Suprapubic skin (tissue), 4 donors: ENCODE results near the gene C12orf43. TPM values are rescaled to one million over a fixed set of nuclear protein-coding genes. Genes with fewer than 3 reads are reported as not detected.
A peak's percentile ranks its signal among the peaks of the same experiment; 100 is the strongest.
"Not testable (repeated sequence)": the region's sequence is repeated elsewhere in the genome, so short reads cannot be mapped to it uniquely, and the experiment has no call there.

Experiments used
- DNase-seq, 2 donors: peaks; one replicate each; pipeline ENCODE4 v3.0.0-alpha.2; 2019; ENCODE audit warnings: low spot score in 2 of 2
- H3K27ac ChIP-seq: fragments of 200-600 bp; sonication (generic); one replicate; pipeline ENCODE4 v1.5.1; 2019
- H3K27me3 ChIP-seq: fragments of 200-600 bp; sonication (generic); one replicate; pipeline ENCODE4 v1.5.1; 2019
- H3K36me3 ChIP-seq: fragments of 200-600 bp; sonication (generic); one replicate; pipeline ENCODE4 v1.5.1; 2019
- H3K4me1 ChIP-seq: fragments of 200-600 bp; sonication (generic); one replicate; pipeline ENCODE4 v1.5.1; 2019
- H3K4me3 ChIP-seq: fragments of 200-600 bp; sonication (generic); one replicate; pipeline ENCODE4 v1.5.1; 2019; ENCODE audit warnings: mild to moderate bottlenecking
- H3K9me3 ChIP-seq: fragments of 200-600 bp; sonication (generic); one replicate; pipeline ENCODE4 v1.5.1; 2019
- EP300 ChIP-seq: sonication (generic); formaldehyde crosslinking; IDR thresholded peaks from one replicate; pipeline ENCODE4 v1.6.1; 2017; ENCODE audit warnings: antibody characterized with exemption
- POLR2A ChIP-seq, 2 donors: fragments of 450-650 bp; IDR thresholded peaks; one replicate each; pipeline ENCODE4 v1.6.1; 2017; ENCODE audit warnings: antibody characterized with exemption in 2 of 2, mild to moderate bottlenecking in 2 of 2, moderate library complexity in 2 of 2
- POLR2AphosphoS5 ChIP-seq, 3 donors: sonication (generic); formaldehyde crosslinking; IDR thresholded peaks; one replicate each; pipeline ENCODE4 v1.6.1; 2017; ENCODE audit warnings: antibody characterized with exemption in 3 of 3
- WGBS: methylation state at CpG from one replicate; pipeline ENCODE4 v1.1.5; 2018; 5-methylcytosine and 5-hydroxymethylcytosine counted together
- total RNA-seq, 4 donors: library from RNA; depleted of rRNA; stranded (reverse); fragments of >200 nt; gene quantifications; one replicate each; pipeline ENCODE4 v1.1.0, GENCODE V29; 2016
- TF ChIP-seq, protein P1 (sequence below), 2 donors: fragments of 200-600 bp in 1 of 2; fragments of 450-650 bp in 1 of 2; sonication (generic) in 1 of 2; IDR thresholded peaks; one replicate each; pipeline ENCODE4 v1.5.1; 2016 to 2019; ENCODE audit warnings: antibody characterized with exemption in 2 of 2, mild to moderate bottlenecking in 1 of 2, moderate library complexity in 1 of 2

C12orf43 gene
- total RNA-seq, 4 donors from 2014 or later, result 5.4 to 14.8 (median 7.1) TPM

DNA sequence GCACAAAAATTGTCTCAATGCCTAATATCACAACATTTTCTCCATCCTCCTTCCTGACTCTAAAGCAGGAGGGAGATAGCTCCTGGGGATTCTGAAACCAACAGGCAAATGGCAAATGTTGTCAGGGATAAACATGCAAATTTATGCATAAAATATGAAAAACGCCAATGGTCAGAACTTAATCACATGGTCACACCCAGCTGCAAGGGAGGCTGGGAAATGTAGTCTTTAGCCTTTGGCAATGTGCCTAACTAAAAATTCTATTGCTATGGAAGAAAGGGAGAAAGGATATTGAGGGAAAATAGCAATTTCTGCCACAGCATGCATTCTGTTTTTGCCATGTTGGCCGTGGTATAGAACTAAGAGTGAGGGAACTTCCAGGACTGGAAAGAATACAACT is 34.4 kb upstream of the C12orf43 start:
- Histone ChIP-seq H3K27ac (no peak overlapping the region), H3K4me3 (no peak overlapping the region), H3K4me1 (no peaks in the 10 kb centered on the region), H3K9me3 (no peaks in the 10 kb centered on the region), H3K36me3 (no peaks in the 10 kb centered on the region), H3K27me3 (no peaks in the 10 kb centered on the region)
- TF ChIP-seq, protein P1, sequence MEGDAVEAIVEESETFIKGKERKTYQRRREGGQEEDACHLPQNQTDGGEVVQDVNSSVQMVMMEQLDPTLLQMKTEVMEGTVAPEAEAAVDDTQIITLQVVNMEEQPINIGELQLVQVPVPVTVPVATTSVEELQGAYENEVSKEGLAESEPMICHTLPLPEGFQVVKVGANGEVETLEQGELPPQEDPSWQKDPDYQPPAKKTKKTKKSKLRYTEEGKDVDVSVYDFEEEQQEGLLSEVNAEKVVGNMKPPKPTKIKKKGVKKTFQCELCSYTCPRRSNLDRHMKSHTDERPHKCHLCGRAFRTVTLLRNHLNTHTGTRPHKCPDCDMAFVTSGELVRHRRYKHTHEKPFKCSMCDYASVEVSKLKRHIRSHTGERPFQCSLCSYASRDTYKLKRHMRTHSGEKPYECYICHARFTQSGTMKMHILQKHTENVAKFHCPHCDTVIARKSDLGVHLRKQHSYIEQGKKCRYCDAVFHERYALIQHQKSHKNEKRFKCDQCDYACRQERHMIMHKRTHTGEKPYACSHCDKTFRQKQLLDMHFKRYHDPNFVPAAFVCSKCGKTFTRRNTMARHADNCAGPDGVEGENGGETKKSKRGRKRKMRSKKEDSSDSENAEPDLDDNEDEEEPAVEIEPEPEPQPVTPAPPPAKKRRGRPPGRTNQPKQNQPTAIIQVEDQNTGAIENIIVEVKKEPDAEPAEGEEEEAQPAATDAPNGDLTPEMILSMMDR (IDR thresholded peaks at IDR 0.05), result no peak
- TF ChIP-seq POLR2AphosphoS5 (IDR thresholded peaks at IDR 0.05), result no peak
- TF ChIP-seq POLR2A (IDR thresholded peaks at IDR 0.05), result no peak
- TF ChIP-seq EP300, result no peak
- 77% methylated on average over 2 of the region's 2 CpGs for WGBS
- no peak for DNase-seq

DNA sequence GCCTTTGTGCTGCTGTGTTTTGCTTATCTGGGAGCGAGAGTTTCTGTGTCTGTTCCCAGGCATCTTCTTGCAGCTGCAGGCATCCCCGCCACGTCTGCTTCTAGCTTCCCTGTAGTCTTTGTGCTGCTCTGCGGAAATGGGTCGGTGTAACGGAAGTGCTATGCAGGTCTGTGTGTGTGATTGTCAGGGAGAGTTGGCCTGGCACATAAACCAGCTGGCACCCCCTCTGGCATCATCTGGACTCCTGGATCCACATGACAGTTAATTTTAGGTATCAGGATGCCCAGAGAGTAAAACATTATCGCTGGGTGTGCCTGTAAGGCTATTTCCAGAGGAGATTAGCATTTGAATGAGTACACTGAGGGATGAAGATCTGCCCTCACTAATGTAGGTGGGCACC is 32.2 kb upstream of the C12orf43 start:
- DNase-seq, result peak in 1 of 2 donors; percentile 15
- TF ChIP-seq POLR2A (IDR thresholded peaks at IDR 0.05), result no peak
- TF ChIP-seq, protein P1 (IDR thresholded peaks at IDR 0.05), result no peak
- TF ChIP-seq POLR2AphosphoS5 (IDR thresholded peaks at IDR 0.05), result no peak
- no peak for TF ChIP-seq EP300
- Histone ChIP-seq H3K27me3 (no peaks in the 10 kb centered on the region), H3K9me3 (no peaks in the 10 kb centered on the region), H3K36me3 (no peaks in the 10 kb centered on the region), H3K4me1 (no peaks in the 10 kb centered on the region), H3K4me3 (no peak overlapping the region), H3K27ac (no peak overlapping the region)
- 83% methylated on average over 7 of the region's 7 CpGs for WGBS

DNA sequence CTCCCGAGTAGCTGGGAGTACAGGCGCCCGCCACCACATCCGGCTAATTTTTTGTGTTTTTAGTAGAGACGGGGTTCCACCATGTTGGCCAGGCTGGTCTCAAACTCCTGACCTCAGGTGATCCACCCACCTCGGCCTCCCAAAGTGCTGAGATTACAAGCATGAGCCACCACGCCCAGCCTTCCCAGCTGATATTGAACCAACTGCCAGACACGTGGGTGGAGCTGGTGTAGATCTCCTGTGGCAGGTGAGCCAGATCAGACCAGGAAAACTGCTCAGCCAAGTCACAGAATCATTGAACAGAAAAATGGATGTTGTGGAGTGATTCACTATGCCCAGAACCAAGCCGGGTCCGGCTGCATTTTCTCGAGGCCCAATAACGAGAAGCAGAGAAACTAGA is 31.1 kb upstream of the C12orf43 start:
- H3K9me3 ChIP-seq, H3K36me3 ChIP-seq, H3K27ac ChIP-seq, H3K4me3 ChIP-seq, H3K27me3 ChIP-seq, H3K4me1 ChIP-seq: not testable (repeated sequence)
- DNase-seq, result peak in 1 of 2 donors; percentile 6
- WGBS, result 77% methylated on average over 12 of the region's 12 CpGs

DNA sequence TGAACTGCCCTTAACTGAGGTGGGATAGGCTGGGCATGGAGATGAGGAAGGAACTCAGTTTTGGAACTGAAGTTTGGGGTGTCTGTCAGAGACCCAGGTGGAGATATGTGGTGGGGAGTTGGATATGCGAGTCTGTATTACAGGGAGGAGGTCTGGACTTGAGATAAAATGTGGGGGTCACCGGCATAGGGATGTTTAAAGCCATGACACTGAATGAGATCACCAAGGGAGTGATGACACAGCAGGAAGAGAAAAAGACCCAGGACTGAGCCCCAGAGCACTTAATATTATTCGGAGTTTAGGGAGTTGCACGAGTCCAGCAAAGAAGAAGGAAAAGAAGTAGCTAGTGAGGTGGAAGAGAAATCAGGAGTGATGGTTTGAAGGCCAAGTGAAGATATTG is 26.8 kb upstream of the C12orf43 start:
- 82% methylated on average over 4 of the region's 4 CpGs for WGBS
- Histone ChIP-seq H3K4me3 (no peak overlapping the region), H3K4me1 (peaks cover 9% of the 10 kb centered on the region), H3K27ac (no peak overlapping the region), H3K36me3 (no peaks in the 10 kb centered on the region), H3K27me3 (no peaks in the 10 kb centered on the region), H3K9me3 (no peaks in the 10 kb centered on the region)
- no peak for DNase-seq
- TF ChIP-seq, protein P1 (IDR thresholded peaks at IDR 0.05), result no peak
- TF ChIP-seq POLR2A (IDR thresholded peaks at IDR 0.05) (no peak), EP300 (no peak), POLR2AphosphoS5 (IDR thresholded peaks at IDR 0.05) (no peak)

DNA sequence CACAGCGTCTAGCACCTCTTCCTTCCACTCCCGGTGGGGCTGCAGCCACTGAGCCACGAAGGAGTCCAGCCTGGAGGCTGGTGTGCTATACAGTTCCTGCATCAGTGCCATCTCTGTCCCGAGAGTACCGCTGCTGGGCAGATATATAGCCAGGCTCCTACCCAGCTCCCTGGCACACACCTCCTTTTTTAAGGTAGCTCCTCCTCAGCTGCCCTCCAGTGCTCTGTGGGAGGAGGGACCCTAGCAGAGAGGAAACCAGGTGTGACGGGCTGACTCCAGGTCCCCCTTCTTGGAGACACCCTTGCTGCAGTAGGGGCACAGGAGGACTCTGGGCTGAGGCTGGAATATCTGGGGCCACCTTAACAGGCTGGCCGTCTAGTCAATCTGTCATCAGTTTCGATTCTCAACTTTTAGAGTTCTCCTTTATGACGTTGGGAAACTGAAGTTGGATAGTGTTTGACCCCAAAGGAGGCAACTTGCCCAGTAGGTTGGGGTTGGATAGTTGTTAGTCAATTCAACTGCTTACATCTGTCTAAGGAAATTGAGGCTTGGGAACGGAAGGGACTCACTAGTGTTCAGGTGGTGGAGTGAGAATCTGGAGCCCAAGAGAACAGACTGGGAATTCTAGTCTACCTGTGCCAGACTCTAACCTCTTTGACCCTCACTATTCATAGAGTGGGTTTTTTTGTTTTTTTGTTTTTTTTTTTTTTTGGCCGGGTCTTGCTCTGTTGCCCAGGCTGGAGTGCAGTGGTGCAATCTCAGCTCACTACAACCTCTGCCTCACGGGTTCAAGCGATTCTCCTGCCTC is 22.8 kb upstream of the C12orf43 start, which contains the start of gene OASL:
Gene OASL (minus strand): TSS at position 386 of the 808 bp plus-strand sequence. CDS start 275 bp downstream, at position 111.
- no peak for TF ChIP-seq EP300
- TF ChIP-seq, protein P1 (IDR thresholded peaks at IDR 0.05), result no peak
- TF ChIP-seq POLR2AphosphoS5 (IDR thresholded peaks at IDR 0.05), result no peak
- TF ChIP-seq POLR2A (IDR thresholded peaks at IDR 0.05), result no peak
- no peaks in the 10 kb centered on the region for H3K36me3 ChIP-seq
- WGBS, result 23% methylated on average over 11 of the region's 13 CpGs
- DNase-seq, result no peak
- peak within 1 kb of the TSS; percentile 50 for H3K4me3 ChIP-seq
- H3K9me3 ChIP-seq, result no peaks in the 10 kb centered on the region
- no peaks in the 10 kb centered on the region for H3K27me3 ChIP-seq
- peaks cover 9% of the 10 kb centered on the region for H3K4me1 ChIP-seq
- no peak within 1 kb of the TSS for H3K27ac ChIP-seq
